Caki2 (cell line): ENCODE measurements around the gene ABCD3. TPM values are rescaled to one million over a fixed set of nuclear protein-coding genes. Genes with fewer than 3 reads are reported as not detected.
A peak's percentile ranks its signal among the peaks of the same experiment; 100 is the strongest.

Experiments
- DNase-seq: peaks from one replicate; pipeline ENCODE4 v3.0.0-alpha.2; 2015; ENCODE audit warnings: low read depth
- in situ Hi-C: cut with HindIII; loops from 2 replicates; pipeline ENCODE4 v1.10.0; 2016; ENCODE audit warnings: low sequenced_read_pairs, low pct_unique_long_range_greater_than_20kb, mixed read lengths
- total RNA-seq: library from RNA; depleted of rRNA; stranded (reverse); fragments of >200 nt; shearing (Covaris generic); gene quantifications from 2 replicates; pipeline ENCODE4 v1.2.3, GENCODE V29; 2014; ENCODE audit warnings: low replicate concordance

The ABCD3 gene
- total RNA-seq, 1 experiment from 2014 or later: 17.1 TPM

DNA sequence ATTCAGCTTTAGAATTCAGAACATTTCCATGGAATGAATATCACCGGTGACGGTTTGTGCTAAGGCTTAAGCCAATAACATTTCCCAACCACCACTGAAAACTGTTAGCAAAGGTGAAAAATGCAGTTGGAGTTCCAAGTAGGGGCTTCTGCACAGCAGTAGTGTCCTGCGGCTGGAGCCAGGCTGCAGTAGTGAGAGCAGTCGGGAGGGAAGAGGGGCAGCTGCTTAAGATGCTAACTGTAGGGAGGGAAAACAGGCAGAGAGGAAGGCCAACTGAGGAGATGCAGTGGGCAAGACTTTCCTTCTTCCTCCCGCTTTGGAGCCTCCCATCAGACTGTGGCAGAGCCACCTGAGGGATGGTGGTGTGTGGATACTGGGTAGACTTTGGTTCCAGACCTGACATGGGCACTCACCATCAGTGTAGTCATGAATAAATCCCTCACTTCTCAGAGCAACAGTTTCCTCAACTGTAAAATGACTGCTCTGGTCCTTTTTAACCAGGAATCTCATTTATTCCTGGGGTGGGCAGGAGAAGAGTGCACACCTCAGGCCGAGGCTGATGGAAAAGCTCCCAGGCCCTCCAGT lies 120.1 kb downstream of the ABCD3 start:
- in situ Hi-C loops: no loop called here
- no peak for DNase-seq

DNA sequence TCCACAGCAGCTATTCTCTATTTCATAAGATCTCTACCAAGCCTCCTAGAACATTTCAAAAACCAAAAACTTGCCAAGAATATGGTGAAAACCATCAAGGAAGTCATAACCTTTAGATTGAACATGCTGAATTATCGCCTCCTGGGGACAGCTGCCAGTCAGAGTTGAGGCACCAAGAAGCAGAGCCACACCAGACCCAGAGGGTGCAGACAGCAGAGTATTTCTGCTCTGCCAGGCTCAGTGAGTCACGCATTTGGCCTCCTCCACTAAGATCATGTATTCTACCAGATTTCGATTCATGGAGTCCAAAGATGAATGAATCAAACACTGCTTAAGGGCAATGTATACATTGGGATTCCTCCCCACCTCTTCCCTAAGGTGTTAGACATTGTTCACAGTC lies 121.3 kb downstream of the ABCD3 start:
- in situ Hi-C loops: no loop called here
- DNase-seq: no peak

DNA sequence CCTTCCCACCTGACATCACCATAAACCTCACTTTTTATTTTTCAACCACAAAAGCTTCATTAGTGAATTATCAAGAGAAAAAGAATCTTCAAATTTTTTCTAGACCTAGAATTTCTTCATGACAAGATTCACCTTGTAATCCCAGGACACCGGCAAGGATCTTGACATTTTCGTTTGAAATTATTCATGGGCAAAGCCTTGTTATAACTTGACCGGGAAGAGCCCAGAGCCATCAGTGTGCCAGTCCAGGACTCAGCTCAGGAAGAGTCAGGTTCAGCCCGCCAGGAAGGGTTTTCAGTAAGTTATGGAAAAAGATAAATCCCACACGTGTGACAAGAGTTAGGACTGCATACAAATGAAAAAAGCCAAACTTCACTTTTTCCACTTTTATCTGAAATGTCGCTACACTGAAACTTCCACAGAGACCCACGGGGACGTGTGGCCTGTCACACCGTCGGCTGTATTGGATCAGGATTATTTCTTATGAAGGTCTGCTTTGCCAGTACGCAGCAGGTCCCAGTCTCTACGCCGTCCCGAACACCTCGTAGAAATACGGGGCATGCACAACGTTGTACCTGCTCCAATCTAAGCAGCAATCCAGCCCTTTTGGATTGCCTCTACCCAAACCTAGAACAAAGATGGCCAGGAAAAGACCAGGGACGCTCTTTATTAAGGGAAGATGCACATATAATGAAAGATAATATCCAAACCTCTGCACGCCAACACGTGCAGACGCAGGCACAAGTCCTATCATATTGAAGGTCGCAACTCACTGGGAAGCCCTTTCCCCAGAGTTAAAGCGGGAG lies 122.5 kb downstream of the ABCD3 start:
- DNase-seq: no peak

DNA sequence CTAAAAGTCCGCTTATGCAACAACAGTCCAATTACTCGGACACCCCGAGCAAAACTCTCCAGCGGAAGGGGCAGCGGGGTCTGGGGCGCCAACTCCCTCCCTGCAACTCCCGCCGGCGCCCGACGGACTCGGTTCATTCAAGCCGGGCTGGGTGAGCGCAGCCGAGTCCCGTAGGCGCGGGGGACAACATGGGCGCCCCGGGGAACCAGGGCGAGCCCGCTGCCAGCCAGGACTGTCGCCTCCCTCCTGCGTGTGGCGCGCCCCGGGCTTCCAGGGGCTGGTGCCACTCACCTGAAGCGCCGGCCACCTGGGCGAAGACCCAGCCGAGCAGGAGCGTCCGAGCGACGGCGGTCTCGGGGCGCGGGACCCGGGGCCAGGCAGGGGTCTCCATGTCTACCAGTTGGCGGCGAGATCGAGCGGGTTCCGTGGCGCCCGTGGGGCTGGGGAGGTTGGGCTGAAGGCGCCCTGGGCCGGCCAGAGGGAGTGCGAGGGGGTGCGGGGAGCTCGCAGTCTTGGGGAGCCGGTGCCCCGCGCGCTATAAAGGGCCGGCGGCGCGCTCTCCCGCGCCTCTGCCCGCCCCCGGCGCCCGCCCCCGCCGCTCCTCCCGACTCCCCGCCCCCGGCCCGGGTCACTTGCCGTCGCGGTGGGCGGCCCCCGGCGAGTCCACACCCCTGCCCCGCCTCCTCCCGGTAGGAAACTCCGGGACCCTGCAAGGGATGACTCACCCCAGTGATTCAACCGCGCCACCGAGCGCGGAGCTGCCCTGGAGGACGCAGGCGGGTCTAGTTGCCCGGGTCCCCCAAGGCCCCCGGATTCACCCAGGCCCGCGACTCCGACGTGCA lies 123.3 kb downstream of the ABCD3 start, which contains the start of gene F3:
TSS of gene F3 (minus strand) at position 514 of the 842 bp plus-strand sequence. CDS start at position 391, 123 bp downstream.
- in situ Hi-C loops: no loop called here
- peak; percentile 53 for DNase-seq

More for the DNA sequence above, 122.5 kb downstream of the ABCD3 start:
- in situ Hi-C loops: no loop called here

DNA sequence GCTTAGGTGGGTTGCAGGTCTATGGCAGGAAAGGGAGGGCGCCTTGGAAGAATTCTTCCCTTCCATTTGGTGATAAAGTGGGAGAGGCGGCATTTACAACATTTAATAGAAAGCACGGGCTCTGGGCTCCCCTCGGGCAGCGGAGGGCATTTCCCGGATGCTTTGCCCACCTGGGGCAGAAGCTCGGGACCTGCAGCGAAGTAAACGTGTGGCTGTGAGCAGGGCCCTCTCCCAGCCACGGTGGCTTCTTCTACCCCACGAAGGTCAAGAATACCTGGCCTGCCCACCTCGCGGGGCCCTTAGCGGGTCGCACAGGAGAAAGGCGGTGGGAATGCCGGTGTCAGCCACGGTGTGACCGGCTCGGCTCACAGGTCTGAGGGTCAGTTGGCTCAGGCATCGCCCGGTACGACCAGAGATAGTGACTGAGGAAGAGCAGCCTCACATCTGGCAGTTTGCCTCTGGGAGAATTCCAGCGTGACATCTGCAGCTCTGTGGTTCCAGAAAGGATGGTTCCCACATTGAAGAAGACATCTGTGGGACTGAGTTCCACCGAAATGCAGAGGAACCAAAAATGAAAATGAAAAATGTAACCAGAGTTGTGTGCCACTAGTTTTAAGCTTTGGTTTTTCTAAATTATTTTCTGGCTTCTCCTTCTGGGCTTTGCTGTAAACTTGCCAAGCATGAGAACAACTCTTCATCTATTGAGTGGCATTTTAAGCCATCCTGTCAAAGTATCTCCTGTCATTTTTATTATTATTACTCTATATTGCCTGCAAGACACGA lies 124.1 kb downstream of the ABCD3 start:
- in situ Hi-C loops: no loop called here

DNA sequence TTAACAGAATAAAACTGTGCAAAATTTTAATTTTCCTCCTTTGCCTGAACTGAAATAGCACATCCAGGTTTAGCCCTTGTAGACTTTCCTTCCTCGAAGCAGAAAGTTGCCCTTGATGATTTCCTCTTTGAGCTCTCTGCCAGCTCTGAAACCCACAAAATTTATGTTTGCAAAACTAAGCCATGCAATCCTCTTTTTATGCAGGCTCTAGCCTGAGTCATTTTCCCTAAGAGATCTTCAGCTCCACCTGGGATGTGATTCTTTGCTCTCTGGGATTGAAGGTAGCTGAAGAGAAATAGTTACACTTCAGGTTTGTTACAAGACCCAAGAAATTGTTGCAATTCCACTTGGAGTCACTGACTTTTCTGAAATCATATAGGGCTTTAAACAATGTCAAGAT lies 124.8 kb downstream of the ABCD3 start:
- in situ Hi-C loops: no loop called here
- no peak for DNase-seq

More for the DNA sequence above, 124.1 kb downstream of the ABCD3 start:
- DNase-seq: no peak

DNA sequence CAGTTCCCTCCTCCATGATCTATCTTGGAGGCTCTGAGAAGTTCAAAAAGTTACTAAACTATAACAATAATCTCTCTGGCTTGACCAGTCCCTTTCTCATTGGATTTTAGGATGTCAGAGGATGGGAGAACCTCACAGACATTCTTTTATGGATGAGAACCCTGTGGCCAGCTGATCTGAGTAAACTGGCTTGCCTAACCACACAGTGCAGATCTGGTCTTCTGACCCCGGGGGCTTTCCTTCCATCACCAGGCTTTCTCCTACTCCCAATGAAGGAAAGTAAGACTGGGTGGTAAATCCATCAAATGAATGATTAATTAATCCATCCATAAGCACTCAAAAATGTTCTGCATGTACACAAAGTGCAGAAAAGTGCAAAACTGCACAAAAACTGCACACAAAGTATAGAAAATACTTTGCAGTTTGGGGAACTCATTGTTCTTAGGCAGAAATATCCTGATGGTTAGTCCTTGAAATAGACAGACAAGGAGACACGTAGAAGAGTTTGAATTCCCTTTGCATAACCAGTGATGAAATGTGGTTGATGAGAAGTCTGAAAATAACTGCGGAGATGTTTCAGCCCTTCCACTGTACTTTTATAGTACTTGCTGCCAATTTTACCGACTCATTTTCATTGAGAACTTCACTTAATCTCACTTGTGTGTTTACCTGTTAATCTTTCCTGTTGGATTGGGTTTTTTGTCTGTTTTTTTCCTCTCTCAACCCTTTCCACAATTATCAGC lies 125.9 kb downstream of the ABCD3 start:
- in situ Hi-C loops: no loop called here

DNA sequence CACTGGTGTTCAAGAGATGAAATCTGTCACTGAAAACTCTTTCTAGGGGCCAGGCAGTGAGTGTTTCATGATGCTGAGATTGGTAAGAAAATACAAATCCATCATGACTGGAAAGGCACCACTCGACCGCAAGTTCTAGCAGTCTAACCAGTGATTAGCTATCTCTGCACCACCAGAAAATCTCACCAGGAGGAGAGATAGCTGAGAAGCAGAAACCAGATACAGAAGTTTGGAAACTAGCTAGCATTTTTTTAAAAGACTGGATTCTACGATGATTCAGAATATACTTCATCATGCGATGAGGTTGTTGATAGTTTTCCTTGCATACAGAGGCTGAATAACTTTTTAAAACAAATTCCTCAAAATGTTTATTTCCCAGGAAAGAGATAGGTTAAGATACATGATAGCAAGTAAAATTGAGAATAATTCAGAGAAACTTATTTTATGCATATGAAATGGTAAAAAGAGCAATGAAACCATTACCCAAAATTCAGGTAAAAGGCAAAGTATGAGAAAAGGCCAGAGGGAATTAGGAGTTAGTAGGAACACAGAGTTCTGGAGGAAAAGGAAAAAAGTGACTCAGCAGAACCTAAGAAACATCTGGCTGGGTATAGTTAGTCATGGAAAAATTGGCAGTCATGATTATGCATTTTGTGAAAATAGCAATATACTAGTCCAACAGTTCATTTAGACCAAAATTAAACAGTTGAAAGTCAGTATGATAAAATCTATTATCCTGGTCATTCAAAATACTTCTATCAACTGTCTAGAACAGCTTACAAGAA lies 126.7 kb downstream of the ABCD3 start:
- DNase-seq: no peak
- in situ Hi-C loops: no loop called here

More for the DNA sequence above, 125.9 kb downstream of the ABCD3 start:
- no peak for DNase-seq

DNA sequence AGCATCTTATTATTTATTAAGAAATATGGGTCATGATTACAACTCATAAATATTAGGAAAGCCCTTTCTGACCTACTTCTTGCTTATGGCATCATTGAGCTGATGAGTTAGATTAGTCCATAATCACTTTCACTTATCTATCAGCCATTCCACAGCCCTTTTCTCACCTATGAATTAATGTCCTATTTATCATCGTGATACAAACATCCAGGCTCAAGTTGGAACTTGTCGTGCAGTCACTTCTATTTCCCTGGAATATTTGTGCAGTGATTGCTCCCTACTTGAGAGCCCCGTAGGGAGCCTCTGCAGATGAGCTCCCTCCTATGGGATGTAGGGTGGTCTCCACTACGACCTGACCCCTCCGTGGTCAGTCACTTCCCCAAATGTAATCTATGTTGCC lies 131.5 kb downstream of the ABCD3 start:
- no peak for DNase-seq
- in situ Hi-C loops: no loop called here

DNA sequence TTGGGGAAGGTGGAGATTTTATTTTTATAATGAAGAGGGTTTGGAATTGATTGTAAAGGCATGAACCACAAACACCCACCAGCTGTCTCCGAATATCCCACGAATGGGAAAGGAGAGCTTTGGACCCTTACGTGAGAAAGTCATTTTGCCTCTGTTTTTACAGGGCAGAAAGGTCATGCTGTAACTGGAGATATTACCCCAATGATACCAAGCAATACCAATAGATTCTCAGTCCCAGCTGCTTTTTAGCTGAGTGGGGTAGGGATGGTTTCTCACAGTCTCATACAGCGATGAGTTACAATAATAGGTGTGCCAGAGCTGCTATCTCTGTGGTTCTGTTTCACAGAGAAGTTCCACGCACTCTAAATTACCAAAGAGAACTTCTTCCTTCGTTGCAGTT lies 132.2 kb downstream of the ABCD3 start:
- in situ Hi-C loops: no loop called here
- DNase-seq: no peak

DNA sequence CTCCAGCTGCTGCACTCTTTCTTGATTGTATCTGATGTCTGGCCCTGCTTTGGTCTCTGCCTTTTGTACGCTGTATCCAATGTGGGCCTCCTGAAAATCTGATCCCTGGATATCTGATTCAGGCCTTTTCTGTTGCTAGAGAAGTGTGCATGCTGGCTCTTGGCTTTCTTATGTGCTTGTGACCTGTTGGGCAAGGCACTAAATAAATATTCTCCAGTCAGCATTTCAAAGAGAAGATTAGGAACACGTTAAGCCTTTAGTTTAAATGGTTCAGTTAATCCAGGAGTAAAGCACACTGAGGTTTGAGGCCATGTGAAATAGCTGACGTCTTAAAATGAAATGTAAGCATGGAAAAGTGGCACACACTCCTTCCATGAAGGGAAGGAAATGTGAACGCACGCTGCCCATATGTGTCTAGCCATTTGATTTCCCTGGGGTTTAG lies 132.6 kb downstream of the ABCD3 start:
- DNase-seq: no peak
- in situ Hi-C loops: no loop called here

DNA sequence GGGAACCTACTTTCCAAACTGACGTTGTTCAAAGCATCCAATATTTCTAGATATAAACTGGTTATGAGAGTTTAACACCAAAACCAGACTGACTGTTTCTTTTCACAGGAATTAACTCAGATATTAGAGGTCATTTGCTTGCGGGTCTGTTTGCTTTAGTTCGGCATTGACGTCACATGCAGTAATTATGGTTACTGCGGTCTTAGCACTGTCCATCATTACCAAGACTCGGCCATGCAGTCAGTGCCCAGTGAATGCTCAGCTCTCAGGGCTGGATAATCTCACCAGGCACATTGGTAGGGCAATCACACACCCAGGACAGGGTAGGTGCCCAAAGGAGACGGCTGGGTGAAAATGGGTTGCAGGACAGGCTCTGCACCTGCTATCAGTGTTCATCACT lies 133.3 kb downstream of the ABCD3 start:
- in situ Hi-C loops: no loop called here
- DNase-seq: no peak

DNA sequence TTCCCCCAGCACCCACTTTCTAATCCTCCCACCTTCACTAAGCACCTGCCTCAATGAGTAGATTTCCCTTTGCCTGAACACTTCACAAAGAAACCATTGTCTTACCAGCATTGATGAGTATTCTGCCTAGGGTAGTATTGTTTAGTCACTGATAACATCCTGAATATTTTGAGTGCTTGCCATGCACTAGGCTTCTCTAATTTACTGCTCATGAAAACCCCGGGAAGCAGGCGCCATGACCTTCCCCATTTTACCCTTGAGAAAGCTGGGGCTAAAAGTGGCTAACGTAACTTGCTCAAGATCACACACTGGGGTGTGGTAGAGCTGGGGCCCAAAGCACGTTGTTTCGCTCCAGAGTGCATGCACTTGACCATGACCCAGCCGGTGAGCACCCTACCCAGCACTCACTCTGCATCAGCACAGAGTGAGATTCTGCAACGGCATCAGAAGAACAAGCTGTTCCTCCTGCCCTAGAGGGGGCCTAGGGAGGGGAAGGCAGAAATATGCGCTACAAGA lies 133.9 kb downstream of the ABCD3 start:
- in situ Hi-C loops: no loop called here
- no peak for DNase-seq

DNA sequence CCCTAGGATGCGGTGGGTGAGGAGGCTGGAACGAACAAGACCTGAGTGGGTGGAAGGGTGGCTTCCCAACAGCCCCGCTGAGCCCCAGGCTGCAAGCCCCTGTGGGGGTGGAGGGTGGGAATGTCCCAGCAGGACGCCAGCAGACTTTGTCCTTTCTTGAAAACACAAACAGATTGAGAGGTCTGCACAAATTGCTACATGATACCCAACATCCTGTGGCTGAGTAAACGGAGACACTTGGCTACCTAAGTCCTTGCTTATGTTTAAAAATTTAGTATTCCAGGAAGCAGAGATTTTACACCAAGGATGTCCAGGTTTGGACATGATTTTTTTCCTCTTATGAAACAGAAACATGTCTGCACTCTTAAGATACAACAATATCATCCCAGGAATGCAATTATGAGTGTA lies 135.1 kb downstream of the ABCD3 start:
- in situ Hi-C loops: no loop called here
- no peak for DNase-seq

DNA sequence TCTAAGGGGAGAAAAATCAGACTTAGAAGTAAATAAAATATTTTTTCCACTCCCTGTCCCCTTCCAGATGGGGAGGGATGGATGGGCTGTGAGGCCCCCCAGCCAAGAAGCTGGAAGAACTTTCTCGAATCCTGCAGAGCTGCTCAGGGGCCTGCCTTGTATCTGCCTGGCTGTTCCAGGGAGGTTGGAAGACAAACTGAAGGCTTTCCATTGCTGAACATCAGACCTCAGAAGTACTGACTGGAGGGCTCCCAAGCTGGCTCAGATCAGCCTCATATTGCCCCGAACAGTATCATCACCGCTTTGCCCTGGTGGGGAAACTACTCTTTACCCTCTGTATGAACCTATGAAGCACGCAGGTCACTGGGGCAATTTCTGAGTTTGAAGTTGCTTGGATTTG lies 135.7 kb downstream of the ABCD3 start:
- in situ Hi-C loops: no loop called here
- no peak for DNase-seq

DNA sequence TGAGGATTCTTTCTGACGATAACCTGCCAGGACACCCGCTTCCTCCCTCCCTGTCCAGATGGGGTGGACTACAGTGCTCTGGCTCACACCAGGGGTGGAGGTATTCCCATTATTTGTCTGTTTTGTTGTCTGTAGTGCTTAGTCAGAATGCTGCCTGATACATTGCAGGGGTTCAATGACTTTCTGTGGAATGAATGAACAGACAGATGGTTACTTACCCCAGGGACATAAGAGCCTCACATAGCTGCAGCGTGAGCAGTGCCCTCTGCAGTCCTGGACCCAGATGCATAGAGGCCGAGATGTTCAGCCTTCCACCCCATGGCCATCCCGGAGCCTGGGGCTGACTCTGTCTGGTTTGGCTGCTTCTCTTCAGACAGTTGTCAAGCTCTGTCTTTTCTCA lies 136.4 kb downstream of the ABCD3 start:
- in situ Hi-C loops: no loop called here
- no peak for DNase-seq

DNA sequence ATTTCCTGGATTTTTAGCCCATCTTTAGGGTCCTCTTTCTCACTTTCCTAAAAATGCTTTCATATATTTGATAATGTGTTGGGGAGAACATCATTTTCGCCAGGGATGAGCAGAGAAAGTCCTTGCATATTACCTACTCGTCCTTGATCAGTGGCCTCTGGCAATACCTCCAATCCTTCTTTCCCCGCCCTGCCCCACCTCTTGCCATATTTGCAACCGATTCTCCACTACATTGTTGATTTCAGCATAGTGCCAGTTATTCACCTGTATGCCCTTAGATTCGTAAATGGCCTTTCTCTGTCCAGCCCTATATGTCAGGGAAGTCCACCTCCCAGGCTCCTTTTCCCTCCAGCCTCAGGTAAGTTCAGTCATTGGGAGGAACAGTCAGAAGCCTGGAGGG lies 136.9 kb downstream of the ABCD3 start:
- no peak for DNase-seq
- in situ Hi-C loops: no loop called here
